T-cell (primary cell): ENCODE results near the gene DENND1A. TPM values are rescaled to one million over a fixed set of nuclear protein-coding genes. Genes with fewer than 3 reads are reported as not detected.

Experiments used
- ATAC-seq, 4 experiments: fragments of 200-7000 bp in 3 of 4; fragments of 150-1000 bp in 1 of 4; cut with Tn5 transposase; replicated peaks in 1 of 4; 1 replicate in 3 of 4; 2 replicates in 1 of 4; pipeline ENCODE4 v1.10.0; 2021; ENCODE audit warnings: moderate library complexity in 3 of 4, mild to moderate bottlenecking in 2 of 4, moderate number of reproducible peaks in 1 of 4
- CTCF ChIA-PET, 2 donors: fragments of 300-600 bp; sonication (Branson Sonifier 250); formaldehyde crosslinking; loops; one replicate each; lab custom pipeline; 2022; ENCODE audit warnings: antibody characterized with exemption in 2 of 2; lab: Charles Lee
- POLR2A ChIA-PET, 2 donors: fragments of 300-600 bp; sonication (Branson Sonifier 250); formaldehyde crosslinking; loops; one replicate each; lab custom pipeline; 2022; ENCODE audit warnings: antibody characterized with exemption in 2 of 2; lab: Charles Lee
- DNase-seq, 35 experiments: peaks; one replicate each; pipeline versions ENCODE4 v3.0.0 to v3.0.0-alpha.2; 2013 to 2023
- H3K27ac ChIP-seq: one replicate; pipeline ENCODE4 v1.5.1; 2013; ENCODE audit warnings: low read length
- H3K27me3 ChIP-seq, 2 experiments: replicated peaks in 1 of 2; 1 replicate in 1 of 2; 2 replicates in 1 of 2; pipeline versions ENCODE4 v1.6.1 to v1.7.0; 2013; ENCODE audit warnings: low read length in 1 of 2, mixed read lengths in 1 of 2; ENCODE audit not compliant: control insufficient read depth in 2 of 2, insufficient read depth in 2 of 2; ENCODE audit errors: extremely low read depth in 1 of 2
- H3K36me3 ChIP-seq, 2 donors: 1 replicate in 1 of 2; 2 replicates in 1 of 2; pipeline versions ENCODE4 v1.6.1 to v1.7.0; 2013; ENCODE audit warnings: low read length in 1 of 2; ENCODE audit not compliant: control insufficient read depth in 2 of 2, insufficient read depth in 1 of 2; ENCODE audit errors: extremely low read depth in 1 of 2
- H3K4me1 ChIP-seq, 2 experiments: 1 replicate in 1 of 2; 2 replicates in 1 of 2; pipeline versions ENCODE4 v1.6.1 to v1.7.0; 2013; ENCODE audit warnings: low read length in 2 of 2, mixed read lengths in 1 of 2; ENCODE audit not compliant: insufficient read depth in 2 of 2, control insufficient read depth in 1 of 2; ENCODE audit errors: extremely low read depth in 1 of 2
- H3K4me3 ChIP-seq, 2 donors: 1 replicate in 1 of 2; 2 replicates in 1 of 2; pipeline versions ENCODE4 v1.5.1 to v1.7.0; 2013; ENCODE audit warnings: mild to moderate bottlenecking in 2 of 2, low read length in 1 of 2, moderate library complexity in 1 of 2; ENCODE audit not compliant: control insufficient read depth in 1 of 2; ENCODE audit errors: extremely low read depth in 1 of 2
- H3K9me3 ChIP-seq: 2 replicates; pipeline ENCODE4 v1.7.0; 2013
- H3K27ac Mint-ChIP-seq, 2 donors: one replicate each; pipeline ENCODE4 v1.8.0; 2020 to 2021; ENCODE audit warnings: mild to moderate bottlenecking in 2 of 2, mixed read lengths in 2 of 2
- H3K27me3 Mint-ChIP-seq, 2 donors: one replicate each; pipeline ENCODE4 v1.8.0; 2021 to 2022; ENCODE audit warnings: mixed read lengths in 2 of 2
- H3K36me3 Mint-ChIP-seq: one replicate; pipeline ENCODE4 v1.8.0; 2021; ENCODE audit warnings: mixed read lengths
- H3K4me1 Mint-ChIP-seq, 3 donors: one replicate each; pipeline ENCODE4 v1.8.0; 2020 to 2022; ENCODE audit warnings: mixed read lengths in 3 of 3, mild to moderate bottlenecking in 1 of 3
- H3K4me3 Mint-ChIP-seq, 3 donors: one replicate each; pipeline ENCODE4 v1.8.0; 2020 to 2022; ENCODE audit warnings: mild to moderate bottlenecking in 3 of 3, mixed read lengths in 3 of 3, moderate library complexity in 3 of 3
- H3K9me3 Mint-ChIP-seq, 3 donors: one replicate each; pipeline ENCODE4 v1.8.0; 2020 to 2022; ENCODE audit warnings: mixed read lengths in 3 of 3
- WGBS: methylation state at CpG from one replicate; pipeline ENCODE4 v1.1.5; 2013; ENCODE audit warnings: missing lambda C conversion rate; ENCODE audit not compliant: insufficient coverage; 5-methylcytosine and 5-hydroxymethylcytosine counted together
- total RNA-seq, 35 experiments: library from RNA in 6 of 35; stranded (reverse) in 6 of 35; fragments of 120-200 nt in 1 of 35; gene quantifications; one replicate each; pipeline versions ENCODE4 v1.2.1 to v1.2.4 and lab custom pipeline; 2013 to 2026

The DENND1A gene
- total RNA-seq, 5 donors from 2014 or later (not counting 1 experiment from before 2014, with no cell fraction given) = 12.4 to 19.9 (median 14.1) TPM

DNA sequence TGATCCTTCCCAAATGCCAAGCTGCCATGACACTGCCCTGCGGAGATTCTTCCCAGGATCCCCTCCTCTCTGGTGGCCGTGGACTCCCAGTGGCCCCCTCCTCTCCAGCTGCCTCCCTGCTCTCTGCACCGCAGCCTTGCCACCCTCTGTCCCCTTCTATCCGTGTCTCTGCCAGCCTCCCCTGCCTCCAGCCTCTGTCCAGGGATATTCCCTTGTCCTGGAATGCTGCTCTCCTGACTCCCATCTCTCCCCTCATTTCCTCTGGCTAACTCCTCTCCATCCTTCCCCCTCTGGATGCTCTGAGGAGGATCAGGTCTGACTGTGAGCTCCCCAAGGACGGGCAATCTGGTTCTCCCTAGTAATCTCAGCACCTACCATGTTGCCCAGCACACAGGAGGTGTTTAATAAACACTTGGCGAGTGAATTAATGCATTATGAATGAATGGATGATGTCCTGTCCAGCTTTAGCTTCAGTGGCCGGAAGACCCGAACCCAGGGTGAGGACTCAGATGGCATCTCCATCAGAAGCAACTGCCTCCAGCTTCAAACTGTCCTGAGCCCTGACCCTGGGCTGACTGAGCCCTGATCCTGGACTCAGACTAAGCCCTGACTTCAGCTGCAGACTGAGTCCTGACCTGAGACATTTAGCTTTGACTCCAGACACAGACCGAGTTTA is 581.5 kb downstream of the DENND1A start:
- WGBS = 90% methylated on average over 6 of the region's 9 CpGs
- Mint-ChIP-seq H3K27ac (no peak overlapping the region), H3K27me3 (peaks cover 4 to 6% of the 10 kb centered on the region in 2 donors), H3K4me3 (no peak overlapping the region), H3K36me3 (no peaks in the 10 kb centered on the region), H3K9me3 (no peaks in the 10 kb centered on the region), H3K4me1 (peaks cover 0 to 3% (median 0%) of the 10 kb centered on the region in 3 donors)
- no peak for DNase-seq
- H3K4me3 ChIP-seq = no peak overlapping the region
- no peak for ATAC-seq
- H3K36me3 ChIP-seq = no peaks in the 10 kb centered on the region
- H3K27ac ChIP-seq = no peak overlapping the region
- peaks cover 0 to 6% of the 10 kb centered on the region in 2 experiments for H3K4me1 ChIP-seq
- H3K27me3 ChIP-seq = peaks cover 0 to 25% of the 10 kb centered on the region in 2 experiments
- POLR2A ChIA-PET = interaction anchor here in 1 of 2 donors (0.6 kb wide), 1 partner anchor 357 kb away, joined by 6 read pairs; no protein-coding TSS in a partner anchor
- no peaks in the 10 kb centered on the region for H3K9me3 ChIP-seq
- CTCF ChIA-PET = interaction anchor here (0.7 to 2.7 kb wide), 6 partner anchors 10 to 361 kb away, joined by 3 to 22 read pairs (median 4); no protein-coding TSS in a partner anchor

DNA sequence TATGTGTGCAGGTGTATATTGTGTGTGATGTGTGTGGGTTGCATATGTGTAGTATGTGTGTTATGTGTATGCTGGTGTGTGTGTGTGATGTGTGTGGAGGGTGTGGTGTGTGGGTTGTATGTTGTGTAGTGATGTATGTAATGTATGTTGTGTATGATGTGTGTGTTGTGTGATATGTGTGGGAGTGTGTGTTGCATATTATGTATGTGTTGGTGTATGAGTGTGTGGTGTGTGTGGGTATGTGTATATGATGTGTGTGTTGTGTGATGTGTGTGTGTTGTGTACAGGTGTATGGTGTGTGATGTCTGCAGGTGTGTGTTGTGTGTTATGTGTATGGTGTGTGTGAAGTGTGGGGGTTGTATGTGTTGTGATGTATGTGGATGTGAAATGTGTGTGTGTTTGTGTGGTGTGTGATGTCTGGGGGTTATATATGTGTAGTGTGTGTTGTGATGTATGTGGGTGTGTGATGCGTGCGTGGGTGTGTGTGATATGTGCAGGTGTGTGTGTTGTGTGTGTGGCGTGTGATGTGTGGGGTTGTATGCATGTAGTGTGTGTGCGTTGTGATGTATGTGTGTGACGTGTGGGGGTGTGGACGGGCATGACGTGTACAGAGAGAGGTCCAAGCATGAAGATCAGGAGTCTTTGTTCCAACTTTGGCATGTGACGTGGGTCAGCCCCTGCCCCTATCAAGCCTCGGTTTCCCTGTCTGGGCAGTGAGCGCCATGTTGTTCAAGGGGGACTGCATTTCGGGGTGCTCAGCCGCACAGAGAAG is 582.5 kb downstream of the DENND1A start:
- Mint-ChIP-seq H3K9me3 (no peaks in the 10 kb centered on the region), H3K4me1 (peaks cover 0 to 3% (median 0%) of the 10 kb centered on the region in 3 donors), H3K4me3 (no peak overlapping the region), H3K27me3 (peaks cover 0 to 2% of the 10 kb centered on the region in 2 donors), H3K36me3 (no peaks in the 10 kb centered on the region), H3K27ac (no peak overlapping the region)
- Histone ChIP-seq H3K27me3 (peaks cover 0 to 16% of the 10 kb centered on the region in 2 experiments), H3K4me3 (no peak overlapping the region), H3K27ac (no peak overlapping the region), H3K9me3 (no peaks in the 10 kb centered on the region), H3K36me3 (no peaks in the 10 kb centered on the region), H3K4me1 (peaks cover 0 to 6% of the 10 kb centered on the region in 2 experiments)
- ATAC-seq (no peak), DNase-seq (no peak)
- POLR2A ChIA-PET = no interaction called here
- WGBS = 90% methylated on average over 12 of the region's 12 CpGs
- CTCF ChIA-PET = no interaction called here

GRCh38 chr9:123346826-123347225 is 583.1 kb downstream of the DENND1A start:
- Histone ChIP-seq H3K4me3 (no peak overlapping the region), H3K27ac (no peak overlapping the region), H3K4me1 (peaks cover 0 to 6% of the 10 kb centered on the region in 2 experiments), H3K9me3 (no peaks in the 10 kb centered on the region), H3K36me3 (no peaks in the 10 kb centered on the region), H3K27me3 (peaks cover 0 to 16% of the 10 kb centered on the region in 2 experiments)
- ATAC-seq (no peak), DNase-seq (no peak)
- no peaks in the 10 kb centered on the region for H3K36me3 Mint-ChIP-seq
- 96% methylated on average over 3 of the region's 3 CpGs for WGBS
- H3K27ac Mint-ChIP-seq = no peak overlapping the region
- POLR2A ChIA-PET = no interaction called here
- peaks cover 3 to 7% (median 5%) of the 10 kb centered on the region in 3 donors for H3K4me1 Mint-ChIP-seq
- CTCF ChIA-PET = no interaction called here
- no peak overlapping the region for H3K4me3 Mint-ChIP-seq
- no peaks in the 10 kb centered on the region for H3K27me3 Mint-ChIP-seq
- H3K9me3 Mint-ChIP-seq = no peaks in the 10 kb centered on the region

- H3K9me3 ChIP-seq = no peaks in the 10 kb centered on the region
- no peak overlapping the region for H3K4me3 Mint-ChIP-seq
- H3K27ac ChIP-seq = no peak overlapping the region
- 88% methylated on average over 9 of the region's 9 CpGs for WGBS
- no peak for DNase-seq
- H3K4me1 Mint-ChIP-seq = peaks cover 6 to 15% (median 9%) of the 10 kb centered on the region in 3 donors
- H3K27me3 Mint-ChIP-seq = no peaks in the 10 kb centered on the region
- H3K27me3 ChIP-seq = peaks cover 0 to 16% of the 10 kb centered on the region in 2 experiments
- no peak for ATAC-seq
- H3K9me3 Mint-ChIP-seq = no peaks in the 10 kb centered on the region
- POLR2A ChIA-PET = no interaction called here
- H3K36me3 ChIP-seq = no peaks in the 10 kb centered on the region
- no peaks in the 10 kb centered on the region for H3K36me3 Mint-ChIP-seq
- H3K27ac Mint-ChIP-seq = no peak overlapping the region
- H3K4me3 ChIP-seq = no peak overlapping the region
- peaks cover 0 to 6% of the 10 kb centered on the region in 2 experiments for H3K4me1 ChIP-seq
- CTCF ChIA-PET = no interaction called here
These were observed 583.9 kb downstream of the DENND1A start for GRCh38 chr9:123346026-123346425.

GRCh38 chr9:123345567-123345955 is 584.4 kb downstream of the DENND1A start:
- no peaks in the 10 kb centered on the region for H3K36me3 Mint-ChIP-seq
- no peaks in the 10 kb centered on the region for H3K9me3 Mint-ChIP-seq
- Histone ChIP-seq H3K27ac (no peak overlapping the region), H3K4me3 (no peak overlapping the region), H3K27me3 (peaks cover 0 to 13% of the 10 kb centered on the region in 2 experiments), H3K4me1 (peaks cover 0 to 10% of the 10 kb centered on the region in 2 experiments), H3K36me3 (no peaks in the 10 kb centered on the region), H3K9me3 (no peaks in the 10 kb centered on the region)
- ChIA-PET CTCF (interaction anchor here in 1 of 2 donors (0.7 to 0.8 kb wide), 2 partner anchors 9 kb away, joined by 3 to 4 read pairs; no protein-coding TSS in a partner anchor), POLR2A (no interaction called here)
- DNase-seq (no peak), ATAC-seq (no peak)
- no peak overlapping the region for H3K4me3 Mint-ChIP-seq
- 88% methylated on average over 5 of the region's 6 CpGs for WGBS
- H3K4me1 Mint-ChIP-seq = peaks cover 11 to 20% (median 14%) of the 10 kb centered on the region in 3 donors
- H3K27ac Mint-ChIP-seq = no peak overlapping the region
- no peaks in the 10 kb centered on the region for H3K27me3 Mint-ChIP-seq

- ChIA-PET POLR2A (interaction anchor here in 1 of 2 donors (0.6 kb wide), 1 partner anchor 136 kb away, joined by 3 read pairs; no protein-coding TSS in a partner anchor), CTCF (no interaction called here)
- Histone ChIP-seq H3K4me1 (peaks cover 7 to 16% of the 10 kb centered on the region in 2 experiments), H3K27me3 (peaks cover 0 to 6% of the 10 kb centered on the region in 2 experiments), H3K4me3 (no peak overlapping the region), H3K9me3 (no peaks in the 10 kb centered on the region), H3K36me3 (no peaks in the 10 kb centered on the region), H3K27ac (no peak overlapping the region)
- H3K4me3 Mint-ChIP-seq = no peak overlapping the region
- DNase-seq (no peak), ATAC-seq (no peak)
- WGBS = 97% methylated on average over 6 of the region's 9 CpGs
- H3K9me3 Mint-ChIP-seq = no peaks in the 10 kb centered on the region
- H3K36me3 Mint-ChIP-seq = no peaks in the 10 kb centered on the region
- H3K27me3 Mint-ChIP-seq = no peaks in the 10 kb centered on the region
- peaks cover 22 to 32% (median 26%) of the 10 kb centered on the region in 3 donors for H3K4me1 Mint-ChIP-seq
- H3K27ac Mint-ChIP-seq = no peak overlapping the region
These were observed 585.6 kb downstream of the DENND1A start for GRCh38 chr9:123344192-123344949.
